Hepatocyte (in vitro differentiated cells): Measurements from ENCODE around the gene METTL25B.

Experiments used
- CTCF ChIP-seq: fragments of 200-600 bp; sonication (generic); IDR thresholded peaks from 2 replicates; pipeline ENCODE4 v1.5.1; 2016; ENCODE audit warnings: antibody characterized with exemption, mild to moderate bottlenecking; ENCODE audit not compliant: poor library complexity
- EZH2 ChIP-seq: fragments of 200-600 bp; sonication (generic); IDR thresholded peaks from 2 replicates; pipeline ENCODE4 v1.6.1; 2016; ENCODE audit warnings: antibody characterized with exemption, mild to moderate bottlenecking, borderline replicate concordance
- EZH2phosphoT487 ChIP-seq: fragments of 200-600 bp; sonication (generic); IDR thresholded peaks from one replicate; pipeline ENCODE4 v1.6.1; 2018; ENCODE audit warnings: antibody characterized with exemption, mild to moderate bottlenecking, low read depth, moderate library complexity; ENCODE audit not compliant: unreplicated experiment, severe bottlenecking

GRCh38 chr1:156721131-156721530, 7.1 kb upstream of the METTL25B start:
- TF ChIP-seq CTCF (no peak), EZH2 (no peak), EZH2phosphoT487 (no peak)
